Stimulated activated CD4-positive, alpha-beta T cell treated with anti-CD3 and anti-CD28 coated beads, Interleukin-4, amount 100 ng/mL, for 48 hours (primary cell): ENCODE measurements around the gene ANKRD23.

Experiments used
- DNase-seq, 2 donors: peaks; one replicate each; pipeline ENCODE4 v3.0.0-alpha.2; 2020; ENCODE audit warnings: low read depth in 2 of 2

The ANKRD23 gene

GRCh38 chr2:96877042-96877451, 33.2 kb upstream of the ANKRD23 start:
- DNase-seq: no peak

GRCh38 chr2:96876269-96877041, 32.6 kb upstream of the ANKRD23 start:
- no peak for DNase-seq

- DNase-seq: no peak
Measured at GRCh38 chr2:96875498-96876268, 31.9 kb upstream of the ANKRD23 start.

GRCh38 chr2:96874198-96874831, 30.5 kb upstream of the ANKRD23 start:
- DNase-seq: no peak

GRCh38 chr2:96873651-96874096, 29.9 kb upstream of the ANKRD23 start:
- no peak for DNase-seq

- no peak for DNase-seq
Measured at GRCh38 chr2:96872591-96873349, 28.9 kb upstream of the ANKRD23 start.

GRCh38 chr2:96870626-96871255, 26.9 kb upstream of the ANKRD23 start:
- DNase-seq: peak in 1 of 2 donors; percentile 34

GRCh38 chr2:96869822-96870625, 26.2 kb upstream of the ANKRD23 start, which contains the start of gene SEMA4C:
SEMA4C (minus strand) TSS chr2:96870080; CDS start chr2:96867886, 2,194 bp downstream.
- DNase-seq: no peak

GRCh38 chr2:96869281-96869821, 25.5 kb upstream of the ANKRD23 start:
- DNase-seq: no peak

- DNase-seq: peak in 1 of 2 donors; percentile 58
Measured at GRCh38 chr2:96868555-96869280, 24.9 kb upstream of the ANKRD23 start.

GRCh38 chr2:96867756-96868554, 24.1 kb upstream of the ANKRD23 start:
- peak in 1 of 2 donors; percentile 30 for DNase-seq

GRCh38 chr2:96866986-96867755, 23.4 kb upstream of the ANKRD23 start:
- DNase-seq: no peak

GRCh38 chr2:96866586-96866985, 22.8 kb upstream of the ANKRD23 start:
- no peak for DNase-seq

- DNase-seq: no peak
Measured at GRCh38 chr2:96866149-96866548, 22.3 kb upstream of the ANKRD23 start.

GRCh38 chr2:96865654-96866053, 21.8 kb upstream of the ANKRD23 start:
- DNase-seq: no peak

GRCh38 chr2:96864343-96865091, 20.7 kb upstream of the ANKRD23 start:
- no peak for DNase-seq
